Spleen (tissue), 11 donors: Measurements from ENCODE around the gene MICU2. TPM values are rescaled to one million over a fixed set of nuclear protein-coding genes. Genes with fewer than 3 reads are reported as not detected.

Experiments used
- DNase-seq: peaks from one replicate; pipeline ENCODE4 v3.0.0-alpha.2; 2020
- H3K27ac ChIP-seq, 8 donors: fragments of 200-600 bp; sonication (generic) in 7 of 8; 1 replicate in 4 of 8; 2 replicates in 4 of 8; pipeline versions ENCODE4 v1.5.0 to v1.8.0; 2016 to 2021; ENCODE audit warnings: inconsistent platforms in 4 of 8, mild to moderate bottlenecking in 4 of 8, moderate library complexity in 1 of 8
- H3K27me3 ChIP-seq, 7 donors: fragments of 200-600 bp; sonication (generic) in 6 of 7; replicated peaks in 1 of 7; 1 replicate in 4 of 7; 2 replicates in 3 of 7; pipeline versions ENCODE4 v1.5.0 to v1.8.0; 2016 to 2021; ENCODE audit warnings: inconsistent platforms in 3 of 7, mild to moderate bottlenecking in 1 of 7
- H3K36me3 ChIP-seq, 6 donors: fragments of 200-600 bp; sonication (generic) in 5 of 6; 1 replicate in 4 of 6; 2 replicates in 2 of 6; pipeline versions ENCODE4 v1.5.0 to v1.8.0; 2016 to 2021; ENCODE audit warnings: inconsistent platforms in 2 of 6
- H3K4me1 ChIP-seq, 6 donors: fragments of 200-600 bp; sonication (generic) in 5 of 6; 1 replicate in 3 of 6; 2 replicates in 3 of 6; pipeline versions ENCODE4 v1.5.0 to v1.8.0; 2016 to 2021; ENCODE audit warnings: inconsistent platforms in 3 of 6
- H3K4me3 ChIP-seq, 8 donors: fragments of 200-600 bp; sonication (generic) in 7 of 8; 1 replicate in 4 of 8; 2 replicates in 4 of 8; pipeline versions ENCODE4 v1.5.0 to v1.8.0; 2016 to 2021; ENCODE audit warnings: inconsistent platforms in 4 of 8, mild to moderate bottlenecking in 4 of 8, moderate library complexity in 2 of 8
- H3K9me3 ChIP-seq, 8 donors: fragments of 200-600 bp; sonication (generic) in 7 of 8; 1 replicate in 4 of 8; 2 replicates in 4 of 8; pipeline versions ENCODE4 v1.5.0 to v1.8.0; 2016 to 2021; ENCODE audit warnings: inconsistent platforms in 4 of 8
- CTCF ChIP-seq, 11 experiments: fragments of 200-600 bp in 7 of 11; fragments of 450-650 bp in 4 of 11; sonication (generic) in 4 of 11; IDR thresholded peaks in 8 of 11; conservative IDR thresholded peaks in 3 of 11; 1 replicate in 7 of 11; 2 replicates in 4 of 11; pipeline versions ENCODE4 v1.4.0 to v1.8.0; 2016 to 2021; ENCODE audit warnings: antibody characterized with exemption in 11 of 11, inconsistent platforms in 4 of 11, mild to moderate bottlenecking in 1 of 11
- POLR2A ChIP-seq, 3 donors: fragments of 450-650 bp; IDR thresholded peaks; one replicate each; pipeline ENCODE4 v1.5.1; 2017; ENCODE audit warnings: antibody characterized with exemption in 3 of 3, mild to moderate bottlenecking in 1 of 3
- POLR2AphosphoS5 ChIP-seq, 3 donors: sonication (generic); formaldehyde crosslinking; IDR thresholded peaks; one replicate each; pipeline ENCODE4 v1.5.1; 2017; ENCODE audit warnings: antibody characterized with exemption in 3 of 3
- WGBS, 5 donors: extraction: QIAGEN DNeasy Blood & Tissue Kit in 3 of 5; methylation state at CpG; one replicate each; pipeline versions ENCODE4 v1.1.5 to v1.1.7; 2013 to 2018; 5-methylcytosine and 5-hydroxymethylcytosine counted together
- intact Hi-C: fragments of 100-400 bp; cut with DNase I; formaldehyde crosslinking; loops from one replicate; pipeline ENCODE4 v1.15.0; 2023; ENCODE audit warnings: low total_unique reads
- polyA plus RNA-seq, 3 donors: library from polyadenylated mRNA; stranded (reverse); fragments of 200-250 nt; gene quantifications; one replicate each; pipeline ENCODE4 v1.2.1, GENCODE V29; 2013
- total RNA-seq, 7 donors: library from RNA; depleted of rRNA in 3 of 7; stranded (reverse); fragments of >200 nt in 3 of 7; fragmentation: NEBNext Ultra II Directional in 4 of 7; extraction: Animal tissue kit (Norgen Biotek cat#: 25700) in 4 of 7; gene quantifications; one replicate each; pipeline versions ENCODE4 v1.1.0 to v1.2.1, GENCODE V29; 2016 to 2021
- donor health status: healthy with polysubstance abuse.
- donor health status: DM: no; HTN: no; CAD: no; lungs with moderate emphysema.
- donor health status: DM: no; HTN: no; CAD: no.
- donor health status: Bipolar disorder and iron deficiency.
- donor health status: healthy.
- donor health status: DM: no; HTN: no; CAD: no.
- donor health status: DM: yes; HTN: yes; CAD: no.

MICU2 gene
- total and polyA plus RNA-seq, 10 donors = 28.9 to 84.5 (median 39.6) TPM

- Histone ChIP-seq H3K4me3 (no peak overlapping the region), H3K27ac (no peak overlapping the region), H3K9me3 (no peaks in the 10 kb centered on the region), H3K4me1 (no peaks in the 10 kb centered on the region), H3K27me3 (no peaks in the 10 kb centered on the region), H3K36me3 (peaks cover 0 to 91% (median 25%) of the 10 kb centered on the region in 6 donors)
- DNase-seq = no peak
- WGBS, 5 donors = 91 to 100% (median 96%) methylated on average over 2 of the region's 2 CpGs
- no peak for TF ChIP-seq POLR2AphosphoS5 (IDR thresholded peaks at IDR 0.05)
- TF ChIP-seq POLR2A (IDR thresholded peaks at IDR 0.05) = no peak
- TF ChIP-seq CTCF (IDR thresholded peaks at IDR 0.05 in 8 of 11, conservative IDR thresholded peaks at IDR 0.05 in 3 of 11) = no peak
- intact Hi-C loops = no loop called here
Measured at GRCh38 chr13:21522847-21523246, 81.1 kb downstream of the MICU2 start.

GRCh38 chr13:21522130-21522529 lies 81.8 kb downstream of the MICU2 start:
- Histone ChIP-seq H3K36me3 (peaks cover 0 to 92% (median 26%) of the 10 kb centered on the region in 6 donors), H3K4me3 (no peak overlapping the region), H3K27ac (no peak overlapping the region), H3K27me3 (no peaks in the 10 kb centered on the region), H3K4me1 (no peaks in the 10 kb centered on the region), H3K9me3 (no peaks in the 10 kb centered on the region)
- intact Hi-C loops = no loop called here
- TF ChIP-seq POLR2AphosphoS5 (IDR thresholded peaks at IDR 0.05) (no peak), CTCF (IDR thresholded peaks at IDR 0.05 in 8 of 11, conservative IDR thresholded peaks at IDR 0.05 in 3 of 11) (no peak), POLR2A (IDR thresholded peaks at IDR 0.05) (no peak)
- WGBS, 5 donors = 97 to 100% (median 98%) methylated on average over 1 of the region's 1 CpG
- DNase-seq = no peak

GRCh38 chr13:21518617-21519144 lies 85.3 kb downstream of the MICU2 start:
- Histone ChIP-seq H3K4me1 (no peaks in the 10 kb centered on the region), H3K27ac (no peak overlapping the region), H3K9me3 (no peaks in the 10 kb centered on the region), H3K27me3 (no peaks in the 10 kb centered on the region), H3K36me3 (peaks cover 0 to 95% (median 24%) of the 10 kb centered on the region in 6 donors), H3K4me3 (no peak overlapping the region)
- TF ChIP-seq CTCF (IDR thresholded peaks at IDR 0.05 in 8 of 11, conservative IDR thresholded peaks at IDR 0.05 in 3 of 11) (no peak), POLR2A (IDR thresholded peaks at IDR 0.05) (no peak), POLR2AphosphoS5 (IDR thresholded peaks at IDR 0.05) (no peak)
- 95 to 98% (median 97%) methylated on average over 8 of the region's 8 CpGs for WGBS, 5 donors
- no peak for DNase-seq
- intact Hi-C loops = no loop called here

GRCh38 chr13:21517576-21517975 lies 86.4 kb downstream of the MICU2 start:
- intact Hi-C loops = no loop called here
- WGBS, 5 donors = 86 to 90% (median 88%) methylated on average over 16 of the region's 16 CpGs
- no peak for DNase-seq
- TF ChIP-seq CTCF (IDR thresholded peaks at IDR 0.05 in 8 of 11, conservative IDR thresholded peaks at IDR 0.05 in 3 of 11) = no peak
- no peak for TF ChIP-seq POLR2A (IDR thresholded peaks at IDR 0.05)
- TF ChIP-seq POLR2AphosphoS5 (IDR thresholded peaks at IDR 0.05) = no peak
- Histone ChIP-seq H3K4me1 (no peaks in the 10 kb centered on the region), H3K27ac (no peak overlapping the region), H3K9me3 (no peaks in the 10 kb centered on the region), H3K36me3 (peaks cover 0 to 94% (median 28%) of the 10 kb centered on the region in 6 donors), H3K4me3 (no peak overlapping the region), H3K27me3 (no peaks in the 10 kb centered on the region)
